Vagina (tissue), 2 donors: ENCODE data around the gene ESYT2. TPM values are rescaled to one million over a fixed set of nuclear protein-coding genes. Genes with fewer than 3 reads are reported as not detected.

Source experiments
- DNase-seq, 2 donors: peaks; one replicate each; pipeline ENCODE4 v3.0.0-alpha.2; 2017; ENCODE audit errors: extremely low spot score in 2 of 2
- H3K27ac ChIP-seq: fragments of 200-600 bp; sonication (generic); one replicate; pipeline ENCODE4 v1.5.1; 2019
- H3K27me3 ChIP-seq: fragments of 200-600 bp; sonication (generic); one replicate; pipeline ENCODE4 v1.5.1; 2019
- H3K36me3 ChIP-seq, 2 donors: fragments of 200-600 bp; sonication (generic); one replicate each; pipeline ENCODE4 v1.5.1; 2017 to 2019
- H3K4me1 ChIP-seq: fragments of 200-600 bp; sonication (generic); one replicate; pipeline ENCODE4 v1.5.1; 2019
- H3K4me3 ChIP-seq, 2 donors: fragments of 200-600 bp; sonication (generic); 1 replicate in 1 of 2; 2 replicates in 1 of 2; pipeline ENCODE4 v1.5.1; 2016 to 2019
- H3K9me3 ChIP-seq: fragments of 200-600 bp; sonication (generic); one replicate; pipeline ENCODE4 v1.5.1; 2019
- CTCF ChIP-seq, 3 experiments: fragments of 450-650 bp in 2 of 3; fragments of 200-600 bp in 1 of 3; sonication (generic) in 1 of 3; IDR thresholded peaks; one replicate each; pipeline ENCODE4 v1.5.1; 2017 to 2019; ENCODE audit warnings: antibody characterized with exemption in 3 of 3, mild to moderate bottlenecking in 2 of 3, moderate library complexity in 2 of 3
- POLR2A ChIP-seq, 2 donors: fragments of 450-650 bp; IDR thresholded peaks; one replicate each; pipeline ENCODE4 v1.6.1; 2017; ENCODE audit warnings: antibody characterized with exemption in 2 of 2, mild to moderate bottlenecking in 2 of 2, moderate library complexity in 2 of 2
- POLR2AphosphoS5 ChIP-seq, 2 donors: sonication (generic); formaldehyde crosslinking; IDR thresholded peaks; one replicate each; pipeline ENCODE4 v1.9.0; 2017; ENCODE audit warnings: antibody characterized with exemption in 2 of 2, mild to moderate bottlenecking in 2 of 2, low read depth in 1 of 2; ENCODE audit not compliant: insufficient read depth in 1 of 2
- intact Hi-C: fragments of 100-400 bp; cut with DNase I; formaldehyde crosslinking; loops from one replicate; pipeline ENCODE4 v1.15.1; 2023
- total RNA-seq: library from RNA; depleted of rRNA; stranded (reverse); fragments of >200 nt; gene quantifications from one replicate; pipeline ENCODE4 v1.2.3, GENCODE V29; 2016

The ESYT2 gene
- total RNA-seq, 1 donor from 2014 or later = 82.5 TPM

GRCh38 chr7:158695726-158696452, 133.4 kb downstream of the ESYT2 start:
- DNase-seq = no peak
- no peak for TF ChIP-seq POLR2A (IDR thresholded peaks at IDR 0.05)
- peak; percentile 35 to 53 (median 42) for TF ChIP-seq CTCF (IDR thresholded peaks at IDR 0.05)
- no peaks in the 10 kb centered on the region for H3K36me3 ChIP-seq

GRCh38 chr7:158695056-158695455, 134.3 kb downstream of the ESYT2 start:
- Histone ChIP-seq H3K9me3 (no peaks in the 10 kb centered on the region), H3K27me3 (no peaks in the 10 kb centered on the region), H3K36me3 (no peaks in the 10 kb centered on the region), H3K27ac (no peak overlapping the region), H3K4me3 (no peak overlapping the region), H3K4me1 (peaks cover 6% of the 10 kb centered on the region)
- intact Hi-C loops = loop anchor here (5.0 kb wide), 1 partner anchor 282 kb away; no protein-coding TSS in a partner anchor
- DNase-seq = no peak
- no peak for TF ChIP-seq POLR2AphosphoS5 (IDR thresholded peaks at IDR 0.05; ENCODE audit: insufficient read depth in 1 of 2, low read depth in 1 of 2)
- TF ChIP-seq POLR2A (IDR thresholded peaks at IDR 0.05) = no peak
- no peak for TF ChIP-seq CTCF (IDR thresholded peaks at IDR 0.05)

More at GRCh38 chr7:158695726-158696452, 133.4 kb downstream of the ESYT2 start:
- Histone ChIP-seq H3K4me1 (peaks cover 6% of the 10 kb centered on the region), H3K27me3 (no peaks in the 10 kb centered on the region), H3K4me3 (no peak overlapping the region), H3K9me3 (no peaks in the 10 kb centered on the region), H3K27ac (no peak overlapping the region)
- intact Hi-C loops = loop anchor here (5.0 kb wide), 1 partner anchor 281 kb away; no protein-coding TSS in a partner anchor

GRCh38 chr7:158694650-158695049, 134.7 kb downstream of the ESYT2 start:
- DNase-seq = no peak
- Histone ChIP-seq H3K27ac (no peak overlapping the region), H3K4me1 (peaks cover 6% of the 10 kb centered on the region), H3K36me3 (no peaks in the 10 kb centered on the region), H3K4me3 (no peak overlapping the region), H3K9me3 (no peaks in the 10 kb centered on the region), H3K27me3 (no peaks in the 10 kb centered on the region)
- intact Hi-C loops = loop anchor here (5.0 kb wide), 1 partner anchor 283 kb away; no protein-coding TSS in a partner anchor
- TF ChIP-seq CTCF (IDR thresholded peaks at IDR 0.05) (no peak), POLR2A (IDR thresholded peaks at IDR 0.05) (no peak), POLR2AphosphoS5 (IDR thresholded peaks at IDR 0.05; ENCODE audit: insufficient read depth in 1 of 2, low read depth in 1 of 2) (no peak)

- Histone ChIP-seq H3K4me3 (no peak overlapping the region), H3K27me3 (no peaks in the 10 kb centered on the region), H3K36me3 (no peaks in the 10 kb centered on the region), H3K9me3 (no peaks in the 10 kb centered on the region), H3K27ac (no peak overlapping the region), H3K4me1 (no peaks in the 10 kb centered on the region)
- intact Hi-C loops = no loop called here
- DNase-seq = no peak
- TF ChIP-seq POLR2AphosphoS5 (IDR thresholded peaks at IDR 0.05; ENCODE audit: insufficient read depth in 1 of 2, low read depth in 1 of 2) (no peak), POLR2A (IDR thresholded peaks at IDR 0.05) (no peak)
Measured at GRCh38 chr7:158689488-158689887, 139.8 kb downstream of the ESYT2 start.

- no peaks in the 10 kb centered on the region for H3K9me3 ChIP-seq
- TF ChIP-seq CTCF (IDR thresholded peaks at IDR 0.05) = no peak
- intact Hi-C loops = no loop called here
- DNase-seq = no peak
- no peaks in the 10 kb centered on the region for H3K4me1 ChIP-seq
- no peaks in the 10 kb centered on the region for H3K36me3 ChIP-seq
- H3K27ac ChIP-seq = no peak overlapping the region
- H3K27me3 ChIP-seq = no peaks in the 10 kb centered on the region
- no peak overlapping the region for H3K4me3 ChIP-seq
Measured at GRCh38 chr7:158687406-158687805, 141.9 kb downstream of the ESYT2 start.
